Lower leg skin (tissue), 4 donors: Measurements from ENCODE around the gene DDT. TPM values are rescaled to one million over a fixed set of nuclear protein-coding genes. Genes with fewer than 3 reads are reported as not detected.
"Not testable (repeated sequence)": the region's sequence is repeated elsewhere in the genome, so short reads cannot be mapped to it uniquely, and the experiment has no call there.

ENCODE experiments used
- DNase-seq, 2 donors: peaks; one replicate each; pipeline ENCODE4 v3.0.0-alpha.2; 2019; ENCODE audit warnings: low spot score in 2 of 2
- H3K4me3 ChIP-seq: fragments of 200-600 bp; sonication (generic); 2 replicates; pipeline ENCODE4 v1.5.1; 2017; ENCODE audit warnings: mild to moderate bottlenecking, low read depth; ENCODE audit not compliant: poor library complexity, severe bottlenecking
- POLR2A ChIP-seq, 2 donors: fragments of 450-650 bp; IDR thresholded peaks; one replicate each; pipeline ENCODE4 v1.6.1; 2016 to 2017; ENCODE audit warnings: antibody characterized with exemption in 2 of 2, mild to moderate bottlenecking in 1 of 2, moderate library complexity in 1 of 2
- WGBS, 2 donors: methylation state at CpG; one replicate each; pipeline ENCODE4 v1.1.5; 2018; 5-methylcytosine and 5-hydroxymethylcytosine counted together
- intact Hi-C: fragments of 100-400 bp; cut with DNase I; formaldehyde crosslinking; loops from one replicate; pipeline ENCODE4 v1.15.0; 2023; ENCODE audit warnings: low total_unique reads
- total RNA-seq, 4 donors: library from RNA; depleted of rRNA; stranded (reverse); fragments of >200 nt; gene quantifications; one replicate each; pipeline ENCODE4 v1.1.0, GENCODE V29; 2016
- TF ChIP-seq, protein P1 (sequence below), 3 donors: fragments of 450-650 bp; IDR thresholded peaks; one replicate each; pipeline ENCODE4 v1.5.1; 2016; ENCODE audit warnings: antibody characterized with exemption in 3 of 3, mild to moderate bottlenecking in 3 of 3, moderate library complexity in 2 of 3

The DDT gene
- 100 to 1,000 TPM in 3 of 4 donors, 10 to 100 TPM in 1; 97.0 to 133 (median 118) TPM for total RNA-seq

GRCh38 chr22:23974345-23974744 lies at the start of gene DDT:
DDT (minus strand) TSS chr22:23974441; CDS start chr22:23974414, 27 bp downstream.
- H3K4me3 ChIP-seq, DNase-seq, intact Hi-C loops: not testable (repeated sequence)
- WGBS, 2 donors: no CpG with 5 or more reads among the region's 29 CpGs

DNA sequence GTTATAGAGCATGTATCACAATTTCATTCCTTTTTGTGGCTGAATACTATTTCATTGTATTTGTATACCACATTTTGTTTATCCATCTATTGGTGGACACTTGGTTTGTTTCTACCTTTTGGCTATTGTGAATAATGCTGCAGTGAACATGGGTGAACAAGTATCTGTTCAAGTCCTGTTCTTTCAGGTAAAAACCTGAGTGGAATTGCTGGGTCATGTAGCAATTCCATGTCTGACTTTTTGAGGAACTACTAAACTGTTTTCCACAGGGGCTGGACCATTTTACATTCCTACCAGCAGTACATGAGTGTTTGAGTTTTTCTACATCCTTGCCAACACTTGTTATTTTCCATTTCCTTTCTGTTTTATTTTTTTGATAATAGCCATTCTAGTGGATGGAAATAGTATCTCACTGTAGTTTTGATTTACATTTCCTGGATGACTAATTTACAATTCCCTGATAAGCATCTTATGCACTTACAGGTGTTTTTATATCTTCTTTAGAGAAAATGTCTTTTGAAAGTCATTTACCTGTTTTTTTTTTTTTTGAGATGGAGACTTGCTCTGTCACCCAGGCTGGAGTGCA lies 49.1 kb upstream of the DDT start:
- H3K4me3 ChIP-seq: no peak overlapping the region
- intact Hi-C loops: no loop called here
- TF ChIP-seq, protein P1, sequence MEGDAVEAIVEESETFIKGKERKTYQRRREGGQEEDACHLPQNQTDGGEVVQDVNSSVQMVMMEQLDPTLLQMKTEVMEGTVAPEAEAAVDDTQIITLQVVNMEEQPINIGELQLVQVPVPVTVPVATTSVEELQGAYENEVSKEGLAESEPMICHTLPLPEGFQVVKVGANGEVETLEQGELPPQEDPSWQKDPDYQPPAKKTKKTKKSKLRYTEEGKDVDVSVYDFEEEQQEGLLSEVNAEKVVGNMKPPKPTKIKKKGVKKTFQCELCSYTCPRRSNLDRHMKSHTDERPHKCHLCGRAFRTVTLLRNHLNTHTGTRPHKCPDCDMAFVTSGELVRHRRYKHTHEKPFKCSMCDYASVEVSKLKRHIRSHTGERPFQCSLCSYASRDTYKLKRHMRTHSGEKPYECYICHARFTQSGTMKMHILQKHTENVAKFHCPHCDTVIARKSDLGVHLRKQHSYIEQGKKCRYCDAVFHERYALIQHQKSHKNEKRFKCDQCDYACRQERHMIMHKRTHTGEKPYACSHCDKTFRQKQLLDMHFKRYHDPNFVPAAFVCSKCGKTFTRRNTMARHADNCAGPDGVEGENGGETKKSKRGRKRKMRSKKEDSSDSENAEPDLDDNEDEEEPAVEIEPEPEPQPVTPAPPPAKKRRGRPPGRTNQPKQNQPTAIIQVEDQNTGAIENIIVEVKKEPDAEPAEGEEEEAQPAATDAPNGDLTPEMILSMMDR (IDR thresholded peaks at IDR 0.05): no peak
- TF ChIP-seq POLR2A (IDR thresholded peaks at IDR 0.05): no peak
- no peak for DNase-seq

GRCh38 chr22:24021304-24021703 lies 47.1 kb upstream of the DDT start:
- H3K4me3 ChIP-seq: no peak overlapping the region
- TF ChIP-seq, protein P1 (IDR thresholded peaks at IDR 0.05): no peak
- TF ChIP-seq POLR2A (IDR thresholded peaks at IDR 0.05): no peak
- DNase-seq: peak in 1 of 2 donors; percentile 57
- WGBS, 2 donors: 96% methylated on average over 3 of the region's 3 CpGs
- intact Hi-C loops: no loop called here

GRCh38 chr22:24016156-24016555 lies 41.9 kb upstream of the DDT start:
- no peak overlapping the region for H3K4me3 ChIP-seq
- intact Hi-C loops: no loop called here
- WGBS, 2 donors: 97% methylated on average over 1 of the region's 1 CpG
- no peak for DNase-seq
- TF ChIP-seq, protein P1 (IDR thresholded peaks at IDR 0.05): no peak
- TF ChIP-seq POLR2A (IDR thresholded peaks at IDR 0.05): no peak

DNA sequence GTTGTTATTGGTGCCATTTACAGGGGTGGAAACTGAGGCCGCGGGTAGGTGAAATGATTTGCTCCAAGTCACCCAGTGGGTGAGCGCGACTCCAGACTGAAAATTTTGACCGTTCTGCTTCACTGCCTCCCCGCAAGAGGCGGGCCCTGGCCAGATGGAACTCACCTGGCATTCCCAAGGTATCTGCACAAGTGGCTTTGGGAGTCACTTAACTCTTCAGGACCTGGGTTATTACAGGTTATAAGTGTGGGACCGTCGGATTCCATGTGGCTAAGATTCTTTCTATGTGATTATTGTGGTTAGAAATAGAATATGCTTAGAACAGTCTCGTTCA lies 37.5 kb upstream of the DDT start:
- intact Hi-C loops: no loop called here
- 1% methylated on average over 10 of the region's 10 CpGs for WGBS, 2 donors
- TF ChIP-seq POLR2A (IDR thresholded peaks at IDR 0.05): no peak
- TF ChIP-seq, protein P1 (IDR thresholded peaks at IDR 0.05): no peak
- H3K4me3 ChIP-seq: peak overlapping the region; percentile 81
- DNase-seq: no peak

GRCh38 chr22:24010018-24010391 lies 35.8 kb upstream of the DDT start:
- WGBS, 2 donors: 92 to 93% methylated on average over 2 of the region's 2 CpGs
- DNase-seq: no peak
- intact Hi-C loops: no loop called here
- TF ChIP-seq, protein P1 (IDR thresholded peaks at IDR 0.05): no peak
- no peak for TF ChIP-seq POLR2A (IDR thresholded peaks at IDR 0.05)
- H3K4me3 ChIP-seq: no peak overlapping the region
